Activated CD8-positive, alpha-beta T cell treated with anti-CD3 and anti-CD28 coated beads for 36 hours (primary cell): ENCODE results near the gene C8A. TPM values are rescaled to one million over a fixed set of nuclear protein-coding genes. Genes with fewer than 3 reads are reported as not detected.

ENCODE experiments used
- ATAC-seq: fragments of 200-7000 bp; cut with Tn5 transposase; one replicate; pipeline ENCODE4 v1.10.0; 2021; ENCODE audit warnings: mild to moderate bottlenecking, moderate library complexity
- CTCF ChIA-PET: fragments of 350-600 bp; sonication (Branson Sonifier 250); formaldehyde crosslinking; loops from one replicate; lab custom pipeline; 2021; ENCODE audit warnings: antibody characterized with exemption; lab: Charles Lee
- POLR2A ChIA-PET: fragments of 350-600 bp; sonication (Branson Sonifier 250); formaldehyde crosslinking; loops from one replicate; lab custom pipeline; 2021; ENCODE audit warnings: antibody characterized with exemption; lab: Charles Lee
- DNase-seq: peaks from one replicate; pipeline ENCODE4 v3.0.0-alpha.2; 2020
- H3K27ac Mint-ChIP-seq: one replicate; pipeline ENCODE4 v1.8.0; 2021; ENCODE audit warnings: mild to moderate bottlenecking, mixed read lengths
- H3K27me3 Mint-ChIP-seq: one replicate; pipeline ENCODE4 v1.8.0; 2021; ENCODE audit warnings: mixed read lengths
- H3K36me3 Mint-ChIP-seq: one replicate; pipeline ENCODE4 v1.8.0; 2021; ENCODE audit warnings: low read depth, mixed read lengths
- H3K4me1 Mint-ChIP-seq: one replicate; pipeline ENCODE4 v1.8.0; 2021; ENCODE audit warnings: low read depth, mixed read lengths
- H3K4me3 Mint-ChIP-seq: one replicate; pipeline ENCODE4 v1.8.0; 2021; ENCODE audit warnings: mild to moderate bottlenecking, moderate library complexity, mixed read lengths
- H3K9me3 Mint-ChIP-seq: one replicate; pipeline ENCODE4 v1.8.0; 2021; ENCODE audit warnings: mixed read lengths
- intact Hi-C: fragments of 100-400 bp; cut with micrococcal nuclease; formaldehyde crosslinking; loops from one replicate; pipeline ENCODE4 v1.10.0; 2022
- total RNA-seq, 2 experiments: library from RNA; stranded (reverse); gene quantifications; one replicate each; pipeline ENCODE4 v1.2.3, GENCODE V29; 2021
- TF ChIP-seq, protein P1 (sequence below): fragments of 200-600 bp; IDR thresholded peaks from one replicate; pipeline ENCODE4 v1.8.0; 2022; ENCODE audit warnings: antibody characterized with exemption, mild to moderate bottlenecking

The C8A gene
- total RNA-seq, 2 experiments from 2014 or later, result not detected

GRCh38 chr1:56965916-56966697, 111.5 kb downstream of the C8A start, which contains the start of gene C8B:
Gene C8B, minus strand, starts transcription at chr1:56966015. Its CDS starts 67 bp downstream, at chr1:56965948.
- no peak for ATAC-seq
- Mint-ChIP-seq H3K27me3 (peaks cover 8% of the 10 kb centered on the region), H3K9me3 (peaks cover 3% of the 10 kb centered on the region), H3K4me3 (no peak within 1 kb of the TSS), H3K4me1 (no peaks in the 10 kb centered on the region), H3K36me3 (no peaks in the 10 kb centered on the region), H3K27ac (no peak within 1 kb of the TSS)
- no peak for DNase-seq
- CTCF ChIA-PET, result no interaction called here
- POLR2A ChIA-PET, result no interaction called here
- TF ChIP-seq, protein P1, sequence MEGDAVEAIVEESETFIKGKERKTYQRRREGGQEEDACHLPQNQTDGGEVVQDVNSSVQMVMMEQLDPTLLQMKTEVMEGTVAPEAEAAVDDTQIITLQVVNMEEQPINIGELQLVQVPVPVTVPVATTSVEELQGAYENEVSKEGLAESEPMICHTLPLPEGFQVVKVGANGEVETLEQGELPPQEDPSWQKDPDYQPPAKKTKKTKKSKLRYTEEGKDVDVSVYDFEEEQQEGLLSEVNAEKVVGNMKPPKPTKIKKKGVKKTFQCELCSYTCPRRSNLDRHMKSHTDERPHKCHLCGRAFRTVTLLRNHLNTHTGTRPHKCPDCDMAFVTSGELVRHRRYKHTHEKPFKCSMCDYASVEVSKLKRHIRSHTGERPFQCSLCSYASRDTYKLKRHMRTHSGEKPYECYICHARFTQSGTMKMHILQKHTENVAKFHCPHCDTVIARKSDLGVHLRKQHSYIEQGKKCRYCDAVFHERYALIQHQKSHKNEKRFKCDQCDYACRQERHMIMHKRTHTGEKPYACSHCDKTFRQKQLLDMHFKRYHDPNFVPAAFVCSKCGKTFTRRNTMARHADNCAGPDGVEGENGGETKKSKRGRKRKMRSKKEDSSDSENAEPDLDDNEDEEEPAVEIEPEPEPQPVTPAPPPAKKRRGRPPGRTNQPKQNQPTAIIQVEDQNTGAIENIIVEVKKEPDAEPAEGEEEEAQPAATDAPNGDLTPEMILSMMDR, result no peak
- intact Hi-C loops, result no loop called here

DNA sequence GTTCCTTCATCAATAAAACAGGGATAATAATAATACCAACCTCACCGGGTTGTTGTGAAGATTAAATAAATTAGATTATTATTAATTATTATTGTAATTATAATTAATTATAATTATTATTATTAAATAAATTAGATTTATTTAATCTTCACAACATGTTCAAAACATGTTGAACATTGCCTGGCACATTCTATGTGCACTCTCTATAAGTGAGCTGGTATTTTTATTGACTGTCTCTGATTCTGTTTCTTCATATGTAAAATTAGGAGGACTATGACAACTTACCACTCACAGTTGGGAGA, 112.1 kb downstream of the C8A start:
- POLR2A ChIA-PET, result no interaction called here
- Mint-ChIP-seq H3K4me1 (no peaks in the 10 kb centered on the region), H3K27me3 (peaks cover 8% of the 10 kb centered on the region), H3K36me3 (no peaks in the 10 kb centered on the region), H3K4me3 (no peak overlapping the region), H3K27ac (no peak overlapping the region), H3K9me3 (peaks cover 3% of the 10 kb centered on the region)
- ATAC-seq (no peak), DNase-seq (no peak)
- intact Hi-C loops, result no loop called here
- TF ChIP-seq, protein P1, result no peak
- CTCF ChIA-PET, result no interaction called here

GRCh38 chr1:56967355-56967754, 112.8 kb downstream of the C8A start:
- H3K27me3 Mint-ChIP-seq, result peaks cover 8% of the 10 kb centered on the region
- H3K4me3 Mint-ChIP-seq, result no peak overlapping the region
- intact Hi-C loops, result no loop called here
- no peaks in the 10 kb centered on the region for H3K36me3 Mint-ChIP-seq
- ChIA-PET POLR2A (interaction anchor here (0.5 kb wide), 1 partner anchor 19 kb away, joined by 3 read pairs; no protein-coding TSS in a partner anchor), CTCF (no interaction called here)
- DNase-seq, result no peak
- TF ChIP-seq, protein P1, result no peak
- no peak for ATAC-seq
- no peaks in the 10 kb centered on the region for H3K4me1 Mint-ChIP-seq
- H3K9me3 Mint-ChIP-seq, result peaks cover 3% of the 10 kb centered on the region
- H3K27ac Mint-ChIP-seq, result no peak overlapping the region

Other genes starting within 250 kb of the C8A start
- not detected for gene PRKAA2, start 209.5 kb upstream of the C8A start, total RNA-seq
- gene FYB2, start 35.4 kb upstream of the C8A start, total RNA-seq, result not detected
- gene C8B, start 111.2 kb downstream of the C8A start, total RNA-seq, result not detected